GM23248 (cell line): ENCODE results near the gene NCOA3.

ENCODE experiments used
- EZH2 ChIP-seq: fragments of 200-600 bp; sonication (generic); IDR thresholded peaks from 2 replicates; pipeline ENCODE4 v1.6.1; 2018; ENCODE audit warnings: antibody characterized with exemption, mild to moderate bottlenecking; ENCODE audit not compliant: insufficient read depth, poor library complexity, severe bottlenecking
- EZH2phosphoT487 ChIP-seq: fragments of 200-600 bp; sonication (generic); IDR thresholded peaks from 2 replicates; pipeline ENCODE4 v1.6.1; 2018; ENCODE audit warnings: antibody characterized with exemption, moderate library complexity, mild to moderate bottlenecking, low read depth; ENCODE audit not compliant: insufficient read depth

- TF ChIP-seq EZH2, result no peak
- TF ChIP-seq EZH2phosphoT487, result no peak
Measured at GRCh38 chr20:47586649-47587294, 85.1 kb downstream of the NCOA3 start.
